Right hindlimb (tissue), 1 donor: ENCODE data around the gene BOLA1.
"Not testable (repeated sequence)": the region's sequence is repeated elsewhere in the genome, so short reads cannot be mapped to it uniquely, and the experiment has no call there.

Experiments
- DNase-seq: peaks from one replicate; pipeline ENCODE4 v3.0.0-alpha.2; 2018

Gene BOLA1

GRCh38 chr1:149899460-149900284 lies at the start of gene BOLA1:
BOLA1 (plus strand) TSS chr1:149899568; CDS start chr1:149900060, 492 bp downstream.
- DNase-seq, result peak; percentile 96

- DNase-seq, result peak; percentile 13
Observed at GRCh38 chr1:149849947-149850360, 49.4 kb upstream of the BOLA1 start.

GRCh38 chr1:149850732-149851345 lies 48.5 kb upstream of the BOLA1 start:
- DNase-seq, result not testable (repeated sequence)

- not testable (repeated sequence) for DNase-seq
Observed at GRCh38 chr1:149851585-149852213, 47.7 kb upstream of the BOLA1 start.

- DNase-seq, result not testable (repeated sequence)
Observed at GRCh38 chr1:149852263-149852662, 47.1 kb upstream of the BOLA1 start.

- not testable (repeated sequence) for DNase-seq
Observed at GRCh38 chr1:149860271-149860670, 39.1 kb upstream of the BOLA1 start.

GRCh38 chr1:149860684-149861496 lies 38.5 kb upstream of the BOLA1 start:
- DNase-seq, result not testable (repeated sequence)

- not testable (repeated sequence) for DNase-seq
Observed at GRCh38 chr1:149861497-149862054, 37.8 kb upstream of the BOLA1 start.

- DNase-seq, result not testable (repeated sequence)
Observed at GRCh38 chr1:149866887-149867286, 32.5 kb upstream of the BOLA1 start.

GRCh38 chr1:149873060-149873459 lies 26.3 kb upstream of the BOLA1 start:
- DNase-seq, result not testable (repeated sequence)

- DNase-seq, result no peak
Observed at GRCh38 chr1:149877211-149877946, 22.0 kb upstream of the BOLA1 start.

GRCh38 chr1:149879556-149879955 lies 19.8 kb upstream of the BOLA1 start:
- no peak for DNase-seq

GRCh38 chr1:149881876-149882275 lies 17.5 kb upstream of the BOLA1 start:
- DNase-seq, result no peak

- no peak for DNase-seq
Observed at GRCh38 chr1:149883598-149884247, 15.6 kb upstream of the BOLA1 start.

- DNase-seq, result no peak
Observed at GRCh38 chr1:149884433-149885338, 14.7 kb upstream of the BOLA1 start.

- DNase-seq, result peak; percentile 91
Observed at GRCh38 chr1:149885339-149886120, 13.8 kb upstream of the BOLA1 start.

GRCh38 chr1:149886121-149886395 lies 13.3 kb upstream of the BOLA1 start:
- not testable (repeated sequence) for DNase-seq

GRCh38 chr1:149886396-149887195 lies 12.8 kb upstream of the BOLA1 start:
- DNase-seq, result peak; percentile 96

- peak; percentile 43 for DNase-seq
Observed at GRCh38 chr1:149887196-149887455, 12.2 kb upstream of the BOLA1 start.
